Neural cell (in vitro differentiated cells): ENCODE results near the gene TPSAB1. TPM values are rescaled to one million over a fixed set of nuclear protein-coding genes. Genes with fewer than 3 reads are reported as not detected.

ENCODE experiments used
- H2AFZ ChIP-seq: fragments of 200-600, 300-800 bp; sonication (generic), shearing (Covaris generic); 2 replicates; pipeline ENCODE4 v1.6.0; 2014; ENCODE audit warnings: low read depth, mild to moderate bottlenecking, antibody characterized with exemption, low read length, moderate library complexity
- H3F3A ChIP-seq: fragments of 200-600 bp; shearing (Covaris generic); 2 replicates; pipeline ENCODE4 v1.6.1; 2016; ENCODE audit warnings: mild to moderate bottlenecking, moderate library complexity, mixed read lengths, antibody characterized with exemption, low read length; ENCODE audit not compliant: insufficient read depth, poor library complexity, severe bottlenecking
- H3K27ac ChIP-seq: fragments of 200-600, 300-800 bp; sonication (generic), shearing (Covaris generic); 2 replicates; pipeline ENCODE4 v1.5.1; 2014; ENCODE audit warnings: mild to moderate bottlenecking, low read length, moderate library complexity
- H3K27me3 ChIP-seq: fragments of 300-800, 200-600 bp; sonication (generic), shearing (Covaris generic); 2 replicates; pipeline ENCODE4 v1.6.0; 2014; ENCODE audit warnings: mild to moderate bottlenecking, low read depth, low read length, moderate library complexity; ENCODE audit not compliant: insufficient read depth
- H3K36me3 ChIP-seq: fragments of 300-800, 200-600 bp; sonication (generic), shearing (Covaris generic); 2 replicates; pipeline ENCODE4 v1.5.1; 2014; ENCODE audit warnings: mild to moderate bottlenecking, antibody characterized with exemption, low read length, moderate library complexity; ENCODE audit not compliant: insufficient read depth
- H3K4me2 ChIP-seq: fragments of 300-800, 200-600 bp; sonication (generic), shearing (Covaris generic); 2 replicates; pipeline ENCODE4 v1.6.0; 2014; ENCODE audit warnings: mild to moderate bottlenecking, low read length
- H3K4me3 ChIP-seq: fragments of 300-800, 200-600 bp; sonication (generic), shearing (Covaris generic); 2 replicates; pipeline ENCODE4 v1.5.1; 2014; ENCODE audit warnings: mild to moderate bottlenecking, low read length, moderate library complexity
- H3K79me2 ChIP-seq: fragments of 200-600 bp; shearing (Covaris generic); replicated peaks from 2 replicates; pipeline ENCODE4 v1.6.0; 2014; ENCODE audit warnings: mild to moderate bottlenecking, low read length, moderate library complexity; ENCODE audit not compliant: insufficient read depth
- H3K9ac ChIP-seq: fragments of 300-800, 200-600 bp; sonication (generic), shearing (Covaris generic); 2 replicates; pipeline ENCODE4 v1.6.1; 2016; ENCODE audit warnings: mild to moderate bottlenecking, low read length, mixed read lengths
- H3K9me2 ChIP-seq: fragments of 200-600 bp; shearing (Covaris generic); 2 replicates; pipeline ENCODE4 v1.6.1; 2016; ENCODE audit warnings: mild to moderate bottlenecking, low read length, mixed read lengths; ENCODE audit not compliant: insufficient read depth
- H3K9me3 ChIP-seq: fragments of 200-600, 300-800 bp; sonication (generic), shearing (Covaris generic); 2 replicates; pipeline ENCODE4 v1.6.1; 2016; ENCODE audit warnings: mild to moderate bottlenecking, mixed run types, low read length, moderate library complexity, mixed read lengths
- H4K20me1 ChIP-seq: fragments of 200-600 bp; shearing (Covaris generic); 2 replicates; pipeline ENCODE4 v1.6.1; 2016; ENCODE audit warnings: mild to moderate bottlenecking, mixed run types; ENCODE audit not compliant: insufficient read depth
- CTCF ChIP-seq: fragments of 450-650 bp; IDR thresholded peaks from 2 replicates; pipeline ENCODE4 v1.5.1; 2014; ENCODE audit warnings: antibody characterized with exemption, mild to moderate bottlenecking, moderate library complexity; ENCODE audit not compliant: poor library complexity, severe bottlenecking
- EP300 ChIP-seq: fragments of 450-650 bp; conservative IDR thresholded peaks from 2 replicates; pipeline ENCODE4 v1.6.1; 2014; ENCODE audit warnings: antibody characterized with exemption, mild to moderate bottlenecking, moderate library complexity; ENCODE audit not compliant: poor library complexity, severe bottlenecking
- EZH2 ChIP-seq: fragments of 200-600, 300-800 bp; shearing (Covaris generic), sonication (generic); IDR thresholded peaks from 2 replicates; pipeline ENCODE4 v1.6.1; 2014; ENCODE audit warnings: antibody characterized with exemption, low read length, borderline replicate concordance, mild to moderate bottlenecking; ENCODE audit not compliant: insufficient read depth, poor library complexity, severe bottlenecking
- MXI1 ChIP-seq: fragments of 450-650 bp; conservative IDR thresholded peaks from 2 replicates; pipeline ENCODE4 v1.6.1; 2014; ENCODE audit warnings: antibody characterized with exemption, mild to moderate bottlenecking; ENCODE audit not compliant: poor library complexity, severe bottlenecking
- POLR2AphosphoS5 ChIP-seq: IDR thresholded peaks from 2 replicates; pipeline ENCODE4 v1.6.1; 2012
- RAD21 ChIP-seq: fragments of 450-650 bp; conservative IDR thresholded peaks from 2 replicates; pipeline ENCODE4 v1.6.1; 2014; ENCODE audit warnings: antibody characterized with exemption, mild to moderate bottlenecking, moderate library complexity
- REST ChIP-seq: IDR thresholded peaks from 2 replicates; pipeline ENCODE4 v1.6.1; 2012; ENCODE audit warnings: borderline replicate concordance
- SMC3 ChIP-seq: fragments of 450-650 bp; conservative IDR thresholded peaks from 2 replicates; pipeline ENCODE4 v1.6.1; 2014; ENCODE audit warnings: antibody characterized with exemption, mild to moderate bottlenecking, moderate library complexity; ENCODE audit not compliant: poor library complexity
- TAF1 ChIP-seq: IDR thresholded peaks from 2 replicates; pipeline ENCODE4 v1.6.1; 2012; ENCODE audit warnings: low read depth
- polyA plus RNA-seq: library from polyadenylated mRNA; depleted of rRNA; stranded (reverse); fragments of >200 nt; gene quantifications from 2 replicates; pipeline ENCODE4 v1.2.3, GENCODE V29; 2014

The TPSAB1 gene
- polyA plus RNA-seq, 1 donor from 2014 or later, result not detected

GRCh38 chr16:1218930-1219611 is 21.4 kb upstream of the TPSAB1 start:
- Histone ChIP-seq H3K9me2 (no peaks in the 10 kb centered on the region), H3F3A (no peaks in the 10 kb centered on the region), H3K79me2 (no peaks in the 10 kb centered on the region), H3K4me3 (no peak overlapping the region), H3K9ac (no peak overlapping the region), H3K27ac (no peak overlapping the region), H3K9me3 (no peaks in the 10 kb centered on the region), H4K20me1 (no peaks in the 10 kb centered on the region), H3K4me2 (no peak overlapping the region), H2AFZ (no peak overlapping the region), H3K36me3 (no peaks in the 10 kb centered on the region), H3K27me3 (no peaks in the 10 kb centered on the region)
- TF ChIP-seq TAF1 (no peak), EZH2 (no peak), REST (no peak), RAD21 (no peak), POLR2AphosphoS5 (no peak), MXI1 (no peak), SMC3 (no peak), CTCF (no peak), EP300 (no peak)

- Histone ChIP-seq H3K9ac (no peak overlapping the region), H2AFZ (no peak overlapping the region), H3K9me2 (no peaks in the 10 kb centered on the region), H3K79me2 (no peaks in the 10 kb centered on the region), H3K4me2 (no peak overlapping the region), H3K27ac (no peak overlapping the region), H4K20me1 (no peaks in the 10 kb centered on the region), H3K4me3 (no peak overlapping the region), H3K9me3 (no peaks in the 10 kb centered on the region), H3F3A (no peaks in the 10 kb centered on the region), H3K36me3 (no peaks in the 10 kb centered on the region), H3K27me3 (no peaks in the 10 kb centered on the region)
- TF ChIP-seq EP300 (no peak), TAF1 (no peak), REST (no peak), CTCF (no peak), EZH2 (no peak), SMC3 (no peak), MXI1 (no peak), RAD21 (no peak), POLR2AphosphoS5 (no peak)
Measured at GRCh38 chr16:1220098-1220728, 20.3 kb upstream of the TPSAB1 start.
